GM23338 (cell line): ENCODE data around the gene ZFP36L1.

Experiments used
- EZH2 ChIP-seq: fragments of 200-600 bp; sonication (generic); IDR thresholded peaks from one replicate; pipeline ENCODE4 v1.8.0; 2017; ENCODE audit warnings: antibody characterized with exemption, mild to moderate bottlenecking, low read depth; ENCODE audit not compliant: unreplicated experiment
- POLR2AphosphoS5 ChIP-seq: IDR thresholded peaks from 2 replicates; pipeline ENCODE4 v1.6.1; 2016; ENCODE audit warnings: antibody characterized with exemption, low read depth
- TF ChIP-seq, protein P1 (sequence below), 2 experiments: fragments of 200-600 bp in 1 of 2; sonication (generic) in 1 of 2; conservative IDR thresholded peaks; 2 replicates each; pipeline versions ENCODE4 v1.5.1 to v1.6.1; 2016 to 2017; ENCODE audit warnings: antibody characterized with exemption in 2 of 2, low read depth in 2 of 2, mild to moderate bottlenecking in 2 of 2, moderate library complexity in 1 of 2
- TF ChIP-seq, protein P2 (sequence below): IDR thresholded peaks from one replicate; pipeline ENCODE4 v1.6.1; 2018; ENCODE audit warnings: antibody characterized with exemption; ENCODE audit not compliant: unreplicated experiment

DNA sequence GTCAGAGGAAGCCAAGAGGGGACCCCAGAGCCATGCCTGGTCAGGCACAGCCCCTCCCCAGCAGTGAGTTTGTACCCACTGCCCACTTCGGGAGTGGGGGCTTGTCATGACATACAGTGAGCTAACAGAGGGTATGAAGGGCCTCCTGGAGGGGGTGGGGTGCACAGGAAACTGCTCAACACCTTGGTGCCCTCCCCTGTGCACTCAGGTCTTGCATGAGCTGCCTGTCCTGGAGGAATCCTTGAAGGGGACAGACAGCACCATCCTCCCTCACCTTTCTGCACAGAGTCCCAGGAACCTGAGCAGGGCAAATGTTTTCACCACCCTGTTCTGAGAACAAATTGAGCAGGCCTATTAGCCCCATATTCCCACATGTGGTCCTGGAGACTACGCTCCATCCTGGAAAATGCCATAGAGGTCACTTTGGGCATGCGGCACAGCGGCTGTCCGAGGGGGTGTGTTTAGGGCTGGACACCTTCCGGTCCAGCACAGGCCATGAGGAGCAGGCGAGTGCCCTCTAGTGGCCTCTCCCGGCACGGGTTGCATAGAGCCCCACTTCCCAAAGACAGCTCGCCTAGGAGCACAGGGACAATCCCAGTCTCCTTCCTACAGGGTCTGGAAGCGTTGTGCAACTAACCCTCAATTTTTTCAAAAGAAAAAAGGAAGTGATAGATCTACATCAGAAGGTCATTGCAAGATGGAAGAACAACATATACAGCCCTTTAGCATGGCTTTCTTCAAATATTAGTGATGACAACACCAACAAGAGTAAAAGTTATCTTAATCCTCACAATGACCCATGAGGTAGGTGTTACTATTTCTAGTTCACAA, 31.9 kb upstream of the ZFP36L1 start:
- TF ChIP-seq, protein P1, sequence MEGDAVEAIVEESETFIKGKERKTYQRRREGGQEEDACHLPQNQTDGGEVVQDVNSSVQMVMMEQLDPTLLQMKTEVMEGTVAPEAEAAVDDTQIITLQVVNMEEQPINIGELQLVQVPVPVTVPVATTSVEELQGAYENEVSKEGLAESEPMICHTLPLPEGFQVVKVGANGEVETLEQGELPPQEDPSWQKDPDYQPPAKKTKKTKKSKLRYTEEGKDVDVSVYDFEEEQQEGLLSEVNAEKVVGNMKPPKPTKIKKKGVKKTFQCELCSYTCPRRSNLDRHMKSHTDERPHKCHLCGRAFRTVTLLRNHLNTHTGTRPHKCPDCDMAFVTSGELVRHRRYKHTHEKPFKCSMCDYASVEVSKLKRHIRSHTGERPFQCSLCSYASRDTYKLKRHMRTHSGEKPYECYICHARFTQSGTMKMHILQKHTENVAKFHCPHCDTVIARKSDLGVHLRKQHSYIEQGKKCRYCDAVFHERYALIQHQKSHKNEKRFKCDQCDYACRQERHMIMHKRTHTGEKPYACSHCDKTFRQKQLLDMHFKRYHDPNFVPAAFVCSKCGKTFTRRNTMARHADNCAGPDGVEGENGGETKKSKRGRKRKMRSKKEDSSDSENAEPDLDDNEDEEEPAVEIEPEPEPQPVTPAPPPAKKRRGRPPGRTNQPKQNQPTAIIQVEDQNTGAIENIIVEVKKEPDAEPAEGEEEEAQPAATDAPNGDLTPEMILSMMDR (conservative IDR thresholded peaks at IDR 0.05; ENCODE audit: low read depth in 2 of 2): peak; percentile 89 to 98
- no peak for TF ChIP-seq EZH2
- TF ChIP-seq, protein P2, sequence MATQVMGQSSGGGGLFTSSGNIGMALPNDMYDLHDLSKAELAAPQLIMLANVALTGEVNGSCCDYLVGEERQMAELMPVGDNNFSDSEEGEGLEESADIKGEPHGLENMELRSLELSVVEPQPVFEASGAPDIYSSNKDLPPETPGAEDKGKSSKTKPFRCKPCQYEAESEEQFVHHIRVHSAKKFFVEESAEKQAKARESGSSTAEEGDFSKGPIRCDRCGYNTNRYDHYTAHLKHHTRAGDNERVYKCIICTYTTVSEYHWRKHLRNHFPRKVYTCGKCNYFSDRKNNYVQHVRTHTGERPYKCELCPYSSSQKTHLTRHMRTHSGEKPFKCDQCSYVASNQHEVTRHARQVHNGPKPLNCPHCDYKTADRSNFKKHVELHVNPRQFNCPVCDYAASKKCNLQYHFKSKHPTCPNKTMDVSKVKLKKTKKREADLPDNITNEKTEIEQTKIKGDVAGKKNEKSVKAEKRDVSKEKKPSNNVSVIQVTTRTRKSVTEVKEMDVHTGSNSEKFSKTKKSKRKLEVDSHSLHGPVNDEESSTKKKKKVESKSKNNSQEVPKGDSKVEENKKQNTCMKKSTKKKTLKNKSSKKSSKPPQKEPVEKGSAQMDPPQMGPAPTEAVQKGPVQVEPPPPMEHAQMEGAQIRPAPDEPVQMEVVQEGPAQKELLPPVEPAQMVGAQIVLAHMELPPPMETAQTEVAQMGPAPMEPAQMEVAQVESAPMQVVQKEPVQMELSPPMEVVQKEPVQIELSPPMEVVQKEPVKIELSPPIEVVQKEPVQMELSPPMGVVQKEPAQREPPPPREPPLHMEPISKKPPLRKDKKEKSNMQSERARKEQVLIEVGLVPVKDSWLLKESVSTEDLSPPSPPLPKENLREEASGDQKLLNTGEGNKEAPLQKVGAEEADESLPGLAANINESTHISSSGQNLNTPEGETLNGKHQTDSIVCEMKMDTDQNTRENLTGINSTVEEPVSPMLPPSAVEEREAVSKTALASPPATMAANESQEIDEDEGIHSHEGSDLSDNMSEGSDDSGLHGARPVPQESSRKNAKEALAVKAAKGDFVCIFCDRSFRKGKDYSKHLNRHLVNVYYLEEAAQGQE: no peak
- no peak for TF ChIP-seq POLR2AphosphoS5
